Vagina (tissue), 2 donors: Measurements from ENCODE around the gene ENKUR. TPM values are rescaled to one million over a fixed set of nuclear protein-coding genes. Genes with fewer than 3 reads are reported as not detected.
"Not testable (repeated sequence)": the region's sequence is repeated elsewhere in the genome, so short reads cannot be mapped to it uniquely, and the experiment has no call there.

ENCODE experiments used
- DNase-seq, 2 donors: peaks; one replicate each; pipeline ENCODE4 v3.0.0-alpha.2; 2017; ENCODE audit errors: extremely low spot score in 2 of 2
- H3K27ac ChIP-seq: fragments of 200-600 bp; sonication (generic); one replicate; pipeline ENCODE4 v1.5.1; 2019
- H3K27me3 ChIP-seq: fragments of 200-600 bp; sonication (generic); one replicate; pipeline ENCODE4 v1.5.1; 2019
- H3K36me3 ChIP-seq, 2 donors: fragments of 200-600 bp; sonication (generic); one replicate each; pipeline ENCODE4 v1.5.1; 2017 to 2019
- H3K4me1 ChIP-seq: fragments of 200-600 bp; sonication (generic); one replicate; pipeline ENCODE4 v1.5.1; 2019
- H3K4me3 ChIP-seq, 2 donors: fragments of 200-600 bp; sonication (generic); 1 replicate in 1 of 2; 2 replicates in 1 of 2; pipeline ENCODE4 v1.5.1; 2016 to 2019
- H3K9me3 ChIP-seq: fragments of 200-600 bp; sonication (generic); one replicate; pipeline ENCODE4 v1.5.1; 2019
- POLR2A ChIP-seq, 2 donors: fragments of 450-650 bp; IDR thresholded peaks; one replicate each; pipeline ENCODE4 v1.6.1; 2017; ENCODE audit warnings: antibody characterized with exemption in 2 of 2, mild to moderate bottlenecking in 2 of 2, moderate library complexity in 2 of 2
- POLR2AphosphoS5 ChIP-seq, 2 donors: sonication (generic); formaldehyde crosslinking; IDR thresholded peaks; one replicate each; pipeline ENCODE4 v1.9.0; 2017; ENCODE audit warnings: antibody characterized with exemption in 2 of 2, mild to moderate bottlenecking in 2 of 2, low read depth in 1 of 2; ENCODE audit not compliant: insufficient read depth in 1 of 2
- intact Hi-C: fragments of 100-400 bp; cut with DNase I; formaldehyde crosslinking; loops from one replicate; pipeline ENCODE4 v1.15.1; 2023
- total RNA-seq: library from RNA; depleted of rRNA; stranded (reverse); fragments of >200 nt; gene quantifications from one replicate; pipeline ENCODE4 v1.2.3, GENCODE V29; 2016
- TF ChIP-seq, protein P1 (sequence below), 3 experiments: fragments of 450-650 bp in 2 of 3; fragments of 200-600 bp in 1 of 3; sonication (generic) in 1 of 3; IDR thresholded peaks; one replicate each; pipeline ENCODE4 v1.5.1; 2017 to 2019; ENCODE audit warnings: antibody characterized with exemption in 3 of 3, mild to moderate bottlenecking in 2 of 3, moderate library complexity in 2 of 3

Gene ENKUR
- total RNA-seq, 1 donor from 2014 or later = not detected

DNA sequence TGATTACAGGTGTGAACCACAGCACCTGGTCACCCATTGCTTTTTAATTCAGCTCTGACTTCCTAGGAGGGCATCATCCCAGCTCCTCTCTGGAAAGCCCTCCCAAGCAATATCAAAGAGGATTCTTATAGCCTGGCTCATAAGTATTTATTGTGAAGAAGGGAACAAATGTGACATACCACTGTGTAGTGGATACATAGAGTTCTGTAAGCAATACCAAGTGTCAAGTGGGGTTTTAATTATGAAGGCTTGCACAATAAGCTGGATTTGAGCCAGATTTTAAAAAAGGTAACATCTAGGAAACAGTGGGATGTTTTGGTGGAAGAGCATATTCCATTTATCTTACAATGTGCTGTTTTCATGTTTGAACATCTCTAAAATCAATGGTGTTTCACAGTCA lies 44.6 kb downstream of the ENKUR start:
- intact Hi-C loops = no loop called here
- no peaks in the 10 kb centered on the region for H3K36me3 ChIP-seq
- no peaks in the 10 kb centered on the region for H3K4me1 ChIP-seq
- H3K27ac ChIP-seq = no peak overlapping the region
- no peaks in the 10 kb centered on the region for H3K9me3 ChIP-seq
- TF ChIP-seq, protein P1, sequence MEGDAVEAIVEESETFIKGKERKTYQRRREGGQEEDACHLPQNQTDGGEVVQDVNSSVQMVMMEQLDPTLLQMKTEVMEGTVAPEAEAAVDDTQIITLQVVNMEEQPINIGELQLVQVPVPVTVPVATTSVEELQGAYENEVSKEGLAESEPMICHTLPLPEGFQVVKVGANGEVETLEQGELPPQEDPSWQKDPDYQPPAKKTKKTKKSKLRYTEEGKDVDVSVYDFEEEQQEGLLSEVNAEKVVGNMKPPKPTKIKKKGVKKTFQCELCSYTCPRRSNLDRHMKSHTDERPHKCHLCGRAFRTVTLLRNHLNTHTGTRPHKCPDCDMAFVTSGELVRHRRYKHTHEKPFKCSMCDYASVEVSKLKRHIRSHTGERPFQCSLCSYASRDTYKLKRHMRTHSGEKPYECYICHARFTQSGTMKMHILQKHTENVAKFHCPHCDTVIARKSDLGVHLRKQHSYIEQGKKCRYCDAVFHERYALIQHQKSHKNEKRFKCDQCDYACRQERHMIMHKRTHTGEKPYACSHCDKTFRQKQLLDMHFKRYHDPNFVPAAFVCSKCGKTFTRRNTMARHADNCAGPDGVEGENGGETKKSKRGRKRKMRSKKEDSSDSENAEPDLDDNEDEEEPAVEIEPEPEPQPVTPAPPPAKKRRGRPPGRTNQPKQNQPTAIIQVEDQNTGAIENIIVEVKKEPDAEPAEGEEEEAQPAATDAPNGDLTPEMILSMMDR (IDR thresholded peaks at IDR 0.05) = no peak
- TF ChIP-seq POLR2AphosphoS5 (IDR thresholded peaks at IDR 0.05; ENCODE audit: insufficient read depth in 1 of 2, low read depth in 1 of 2) (no peak), POLR2A (IDR thresholded peaks at IDR 0.05) (no peak)
- DNase-seq = no peak
- no peaks in the 10 kb centered on the region for H3K27me3 ChIP-seq
- H3K4me3 ChIP-seq = no peak overlapping the region

DNA sequence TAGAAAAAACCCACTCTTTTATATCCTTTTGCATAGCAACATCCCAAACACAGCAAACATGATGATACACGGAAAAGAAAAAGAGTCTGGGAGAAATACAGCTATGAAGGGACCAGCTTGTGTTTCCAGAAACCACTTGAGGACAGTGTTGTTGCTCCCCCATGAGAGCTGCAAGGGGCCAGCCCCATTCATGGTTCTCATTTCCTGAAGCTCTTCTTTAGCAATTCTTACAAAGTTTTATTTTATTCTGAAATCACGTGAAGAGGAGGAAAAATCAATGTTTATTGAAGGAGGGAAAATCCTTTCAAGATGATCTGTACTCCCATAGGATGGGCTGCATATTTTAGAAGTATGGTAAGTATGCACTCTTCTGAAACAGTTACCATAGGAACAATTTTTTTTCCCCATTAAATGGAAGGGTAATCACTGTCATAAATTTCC lies 46.1 kb downstream of the ENKUR start:
- Histone ChIP-seq H3K27me3 (no peaks in the 10 kb centered on the region), H3K36me3 (no peaks in the 10 kb centered on the region), H3K27ac (no peak overlapping the region), H3K4me1 (no peaks in the 10 kb centered on the region), H3K9me3 (no peaks in the 10 kb centered on the region), H3K4me3 (no peak overlapping the region)
- intact Hi-C loops = no loop called here
- TF ChIP-seq POLR2A (IDR thresholded peaks at IDR 0.05) (no peak), POLR2AphosphoS5 (IDR thresholded peaks at IDR 0.05; ENCODE audit: insufficient read depth in 1 of 2, low read depth in 1 of 2) (no peak)
- TF ChIP-seq, protein P1 (IDR thresholded peaks at IDR 0.05) = no peak
- no peak for DNase-seq

DNA sequence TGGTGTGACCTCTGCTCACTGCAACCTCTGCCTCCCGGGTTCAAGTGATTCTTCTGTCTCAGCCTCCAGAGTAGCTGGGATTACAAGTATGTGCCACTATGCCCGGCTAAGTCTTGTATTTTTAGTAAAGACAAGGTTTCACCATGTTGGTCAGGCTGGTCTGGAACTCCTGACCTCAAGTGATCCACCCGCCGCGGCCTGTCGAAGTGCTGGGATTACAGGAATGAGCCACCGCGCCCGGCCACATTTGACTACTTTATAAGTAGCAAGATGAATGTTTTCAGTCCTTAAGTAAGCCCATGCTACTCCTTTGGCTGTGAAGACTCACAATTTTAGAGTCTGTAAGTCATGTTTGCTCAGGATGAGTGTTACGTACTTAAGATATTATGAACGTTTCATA lies 47.0 kb downstream of the ENKUR start:
- H3K27ac ChIP-seq, H3K27me3 ChIP-seq, H3K9me3 ChIP-seq, DNase-seq, H3K36me3 ChIP-seq, H3K4me3 ChIP-seq, H3K4me1 ChIP-seq, intact Hi-C loops: not testable (repeated sequence)

DNA sequence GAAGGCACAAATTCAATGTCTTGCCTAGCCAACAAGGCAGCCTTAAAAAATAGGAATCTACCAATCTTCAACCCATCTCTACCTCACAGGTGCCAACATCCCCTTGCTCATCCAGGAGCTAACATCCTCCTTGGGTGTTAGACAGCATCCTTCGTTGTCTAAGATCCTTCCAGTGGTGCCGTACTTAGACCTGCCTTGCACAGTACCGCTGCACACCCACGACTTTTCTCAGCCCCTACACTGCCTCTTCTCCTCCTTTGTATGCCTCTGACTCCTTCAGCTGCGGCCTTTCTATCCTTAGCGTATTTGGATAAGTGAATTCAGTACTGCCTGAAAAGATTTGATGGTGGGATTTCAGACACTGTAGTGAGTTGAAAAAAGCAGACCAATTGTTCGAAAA lies 47.6 kb downstream of the ENKUR start:
- H3K36me3 ChIP-seq = no peaks in the 10 kb centered on the region
- TF ChIP-seq POLR2AphosphoS5 (IDR thresholded peaks at IDR 0.05; ENCODE audit: insufficient read depth in 1 of 2, low read depth in 1 of 2) (no peak), POLR2A (IDR thresholded peaks at IDR 0.05) (no peak)
- TF ChIP-seq, protein P1 (IDR thresholded peaks at IDR 0.05) = no peak
- H3K27ac ChIP-seq = no peak overlapping the region
- H3K27me3 ChIP-seq = no peaks in the 10 kb centered on the region
- no peak for DNase-seq
- no peak overlapping the region for H3K4me3 ChIP-seq
- no peaks in the 10 kb centered on the region for H3K4me1 ChIP-seq
- no peaks in the 10 kb centered on the region for H3K9me3 ChIP-seq
- intact Hi-C loops = no loop called here

DNA sequence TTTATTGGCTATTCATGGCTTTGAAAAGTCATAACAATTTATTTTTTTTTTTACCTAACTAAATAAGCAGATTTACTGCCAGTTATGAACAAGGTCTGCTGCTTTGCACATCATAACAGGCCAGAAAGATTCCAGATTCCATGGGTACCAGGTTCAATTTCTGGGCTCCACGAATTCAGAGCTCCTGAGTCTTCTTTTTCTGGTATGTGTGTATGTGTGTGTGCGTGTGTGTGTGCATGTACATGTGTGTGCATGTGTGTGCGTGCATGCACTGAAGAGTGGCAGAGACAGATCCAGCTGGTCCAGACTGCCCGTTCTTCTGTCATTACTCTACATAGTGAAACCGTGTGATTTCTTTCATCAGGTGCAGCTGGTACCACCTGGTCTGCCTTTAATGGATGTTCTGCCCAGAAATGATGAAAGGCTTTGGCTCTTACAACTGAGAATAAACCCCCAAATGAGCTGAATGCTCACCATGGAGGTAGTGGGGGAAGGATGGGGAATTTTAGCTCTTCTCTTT lies 48.9 kb downstream of the ENKUR start:
- H3K36me3 ChIP-seq = no peaks in the 10 kb centered on the region
- no peaks in the 10 kb centered on the region for H3K27me3 ChIP-seq
- no peak overlapping the region for H3K27ac ChIP-seq
- TF ChIP-seq POLR2AphosphoS5 (IDR thresholded peaks at IDR 0.05; ENCODE audit: insufficient read depth in 1 of 2, low read depth in 1 of 2) (no peak), POLR2A (IDR thresholded peaks at IDR 0.05) (no peak)
- TF ChIP-seq, protein P1 (IDR thresholded peaks at IDR 0.05) = no peak
- H3K4me3 ChIP-seq = no peak overlapping the region
- DNase-seq = no peak
- H3K4me1 ChIP-seq = no peaks in the 10 kb centered on the region
- H3K9me3 ChIP-seq = no peaks in the 10 kb centered on the region
- intact Hi-C loops = no loop called here
